ENCODE results near the gene SDHAF2.
"Not testable (repeated sequence)": the region's sequence is repeated elsewhere in the genome, so short reads cannot be mapped to it uniquely, and the experiment has no call there.

The SDHAF2 gene

GRCh38 chr11:61429691-61430582 lies at the start of gene SDHAF2, which contains the start of gene CPSF7:
Gene SDHAF2 (plus strand): TSS chr11:61430124. CDS start chr11:61430147, 23 bp downstream.
Gene CPSF7 (minus strand): TSS chr11:61429975. CDS start chr11:61429235, 740 bp downstream.
- DNase-seq (ENCODE audit: low spot score) = peak; percentile 97

GRCh38 chr11:61380884-61381283 lies 49.0 kb upstream of the SDHAF2 start:
- no peak for DNase-seq (ENCODE audit: low spot score)

GRCh38 chr11:61383859-61384258 lies 46.1 kb upstream of the SDHAF2 start:
- DNase-seq (ENCODE audit: low spot score) = not testable (repeated sequence)

GRCh38 chr11:61384271-61385242 lies 45.4 kb upstream of the SDHAF2 start:
- peak; percentile 20 for DNase-seq (ENCODE audit: low spot score)

GRCh38 chr11:61390161-61390560 lies 39.8 kb upstream of the SDHAF2 start:
- no peak for DNase-seq (ENCODE audit: low spot score)

- DNase-seq (ENCODE audit: low spot score) = peak; percentile 12
These were observed 36.8 kb upstream of the SDHAF2 start for GRCh38 chr11:61392981-61393595.

GRCh38 chr11:61401173-61401572 lies 28.8 kb upstream of the SDHAF2 start:
- DNase-seq (ENCODE audit: low spot score) = no peak

- DNase-seq (ENCODE audit: low spot score) = no peak
These were observed 28.4 kb upstream of the SDHAF2 start for GRCh38 chr11:61401573-61401972.

GRCh38 chr11:61403658-61404057 lies 26.3 kb upstream of the SDHAF2 start:
- no peak for DNase-seq (ENCODE audit: low spot score)

- no peak for DNase-seq (ENCODE audit: low spot score)
These were observed 25.8 kb upstream of the SDHAF2 start for GRCh38 chr11:61404103-61404502.

- no peak for DNase-seq (ENCODE audit: low spot score)
These were observed 25.3 kb upstream of the SDHAF2 start for GRCh38 chr11:61404641-61405040.

- DNase-seq (ENCODE audit: low spot score) = no peak
These were observed 23.9 kb upstream of the SDHAF2 start for GRCh38 chr11:61406067-61406466.

GRCh38 chr11:61406991-61407728 lies 22.8 kb upstream of the SDHAF2 start:
- DNase-seq (ENCODE audit: low spot score) = no peak

GRCh38 chr11:61411589-61411988 lies 18.3 kb upstream of the SDHAF2 start:
- no peak for DNase-seq (ENCODE audit: low spot score)

- no peak for DNase-seq (ENCODE audit: low spot score)
These were observed 16.4 kb upstream of the SDHAF2 start for GRCh38 chr11:61413496-61413895.

GRCh38 chr11:61414547-61414946 lies 15.4 kb upstream of the SDHAF2 start:
- no peak for DNase-seq (ENCODE audit: low spot score)

GRCh38 chr11:61415381-61415780 lies 14.5 kb upstream of the SDHAF2 start:
- DNase-seq (ENCODE audit: low spot score) = no peak

GRCh38 chr11:61416941-61417340 lies 13.0 kb upstream of the SDHAF2 start:
- DNase-seq (ENCODE audit: low spot score) = no peak

- DNase-seq (ENCODE audit: low spot score) = no peak
These were observed 12.3 kb upstream of the SDHAF2 start for GRCh38 chr11:61417670-61418069.

GRCh38 chr11:61418136-61418535 lies 11.8 kb upstream of the SDHAF2 start:
- DNase-seq (ENCODE audit: low spot score) = no peak

GRCh38 chr11:61422226-61422625 lies 7.7 kb upstream of the SDHAF2 start:
- DNase-seq (ENCODE audit: low spot score) = no peak

Measured in SW480 (cell line).